HL-60 (cell line): ENCODE results near the gene ARHGAP26.

Experiments used
- CTCF ChIP-seq: IDR thresholded peaks from one replicate; pipeline ENCODE4 v1.5.1; 2011; ENCODE audit warnings: low read length, control low read depth, inconsistent platforms; ENCODE audit not compliant: insufficient read depth
- POLR2AphosphoS5 ChIP-seq: IDR thresholded peaks from 2 replicates; pipeline ENCODE4 v1.6.1; 2012; ENCODE audit warnings: low read depth

- no peak for TF ChIP-seq POLR2AphosphoS5
- no peak for TF ChIP-seq CTCF
These were observed 175.7 kb downstream of the ARHGAP26 start for GRCh38 chr5:142945845-142946244.
